Endothelial cell of umbilical vein (primary cell): ENCODE results near the gene NPSR1.
"Not testable (repeated sequence)": the region's sequence is repeated elsewhere in the genome, so short reads cannot be mapped to it uniquely, and the experiment has no call there.

Source experiments
- EZH2 ChIP-seq: IDR thresholded peaks from 2 replicates; pipeline ENCODE4 v1.6.1; 2012; ENCODE audit warnings: borderline replicate concordance, low read depth, mild to moderate bottlenecking, moderate library complexity, low read length, inconsistent platforms; ENCODE audit not compliant: severe bottlenecking
- GATA2 ChIP-seq: IDR thresholded peaks from 2 replicates; pipeline ENCODE4 v1.7.0; 2011; ENCODE audit warnings: low read depth, mild to moderate bottlenecking, moderate library complexity, mixed read lengths, low read length; ENCODE audit not compliant: insufficient read length, insufficient read depth
- JUN ChIP-seq: IDR thresholded peaks from 2 replicates; pipeline ENCODE4 v1.6.1; 2011; ENCODE audit warnings: borderline replicate concordance, low read depth; ENCODE audit not compliant: insufficient read length, insufficient read depth
- POLR2A ChIP-seq: IDR thresholded peaks from 2 replicates; pipeline ENCODE4 v1.6.1; 2012; ENCODE audit warnings: low read depth, mild to moderate bottlenecking, control low read depth, low read length
- TF ChIP-seq, protein P1 (sequence below), 2 donors: IDR thresholded peaks; 1 replicate in 1 of 2; 2 replicates in 1 of 2; pipeline ENCODE4 v1.5.1; 2011; ENCODE audit warnings: low read length in 2 of 2, mild to moderate bottlenecking in 2 of 2, moderate library complexity in 2 of 2, control low read depth in 1 of 2, inconsistent platforms in 1 of 2, low read depth in 1 of 2; ENCODE audit not compliant: insufficient read depth in 1 of 2; ENCODE audit errors: extremely low read depth in 1 of 2
- TF ChIP-seq, protein P2 (sequence below): IDR thresholded peaks from 2 replicates; pipeline ENCODE4 v1.6.1; 2011; ENCODE audit not compliant: insufficient read depth, insufficient read length

DNA sequence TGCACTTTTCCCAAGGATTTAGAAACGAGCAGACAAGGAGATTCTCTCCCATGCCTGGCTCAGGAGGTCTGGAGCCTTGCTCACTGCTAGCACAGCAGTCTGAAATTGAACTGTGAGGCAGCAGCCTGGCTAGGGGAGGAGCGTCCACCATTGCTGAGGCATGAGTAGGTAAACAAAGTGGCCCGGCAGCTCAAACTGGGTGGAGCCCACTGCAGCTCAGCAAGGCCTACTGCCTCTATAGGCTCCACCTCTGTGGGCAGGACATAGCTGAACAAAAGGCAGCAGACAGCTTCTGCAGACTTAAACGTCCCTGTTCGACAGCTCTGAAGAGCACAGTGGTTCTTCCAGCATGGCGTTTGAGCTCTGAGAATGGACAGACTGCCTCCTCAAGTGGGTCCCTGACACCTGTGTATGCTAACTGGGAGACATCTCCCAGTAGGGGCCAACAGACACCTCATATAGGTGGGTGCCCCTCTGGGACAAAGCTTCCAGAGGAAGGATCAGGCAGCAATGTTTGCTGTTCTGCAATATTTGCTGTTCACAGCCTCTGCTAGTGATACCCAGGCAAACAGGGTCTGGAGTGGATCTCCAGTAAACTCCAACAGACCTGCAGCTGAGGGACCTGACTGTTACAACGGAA, 156.3 kb downstream of the NPSR1 start:
- not testable (repeated sequence) for TF ChIP-seq JUN, GATA2, EZH2, POLR2A
- TF ChIP-seq, protein P1, sequence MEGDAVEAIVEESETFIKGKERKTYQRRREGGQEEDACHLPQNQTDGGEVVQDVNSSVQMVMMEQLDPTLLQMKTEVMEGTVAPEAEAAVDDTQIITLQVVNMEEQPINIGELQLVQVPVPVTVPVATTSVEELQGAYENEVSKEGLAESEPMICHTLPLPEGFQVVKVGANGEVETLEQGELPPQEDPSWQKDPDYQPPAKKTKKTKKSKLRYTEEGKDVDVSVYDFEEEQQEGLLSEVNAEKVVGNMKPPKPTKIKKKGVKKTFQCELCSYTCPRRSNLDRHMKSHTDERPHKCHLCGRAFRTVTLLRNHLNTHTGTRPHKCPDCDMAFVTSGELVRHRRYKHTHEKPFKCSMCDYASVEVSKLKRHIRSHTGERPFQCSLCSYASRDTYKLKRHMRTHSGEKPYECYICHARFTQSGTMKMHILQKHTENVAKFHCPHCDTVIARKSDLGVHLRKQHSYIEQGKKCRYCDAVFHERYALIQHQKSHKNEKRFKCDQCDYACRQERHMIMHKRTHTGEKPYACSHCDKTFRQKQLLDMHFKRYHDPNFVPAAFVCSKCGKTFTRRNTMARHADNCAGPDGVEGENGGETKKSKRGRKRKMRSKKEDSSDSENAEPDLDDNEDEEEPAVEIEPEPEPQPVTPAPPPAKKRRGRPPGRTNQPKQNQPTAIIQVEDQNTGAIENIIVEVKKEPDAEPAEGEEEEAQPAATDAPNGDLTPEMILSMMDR (IDR thresholded peaks at IDR 0.05; ENCODE audit: extremely low read depth in 1 of 2, insufficient read depth in 1 of 2, low read depth in 1 of 2, low read length in 2 of 2), result not testable (repeated sequence)
- TF ChIP-seq, protein P2, sequence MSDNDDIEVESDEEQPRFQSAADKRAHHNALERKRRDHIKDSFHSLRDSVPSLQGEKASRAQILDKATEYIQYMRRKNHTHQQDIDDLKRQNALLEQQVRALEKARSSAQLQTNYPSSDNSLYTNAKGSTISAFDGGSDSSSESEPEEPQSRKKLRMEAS, result not testable (repeated sequence)
